NT2/D1 (cell line): ENCODE data around the gene PPIP5K1.

Experiments used
- YY1 ChIP-seq: IDR thresholded peaks from 2 replicates; pipeline ENCODE4 v1.6.1; 2011; ENCODE audit not compliant: insufficient read length, insufficient read depth
- ZNF274 ChIP-seq: IDR thresholded peaks from 2 replicates; pipeline ENCODE4 v1.6.1; 2011; ENCODE audit warnings: mild to moderate bottlenecking, low read depth, low read length

- no peak for TF ChIP-seq ZNF274
- no peak for TF ChIP-seq YY1
Measured at GRCh38 chr15:43531018-43531670, 58.9 kb downstream of the PPIP5K1 start.
